GM12892 (cell line): ENCODE measurements around the gene ARL11. TPM values are rescaled to one million over a fixed set of nuclear protein-coding genes. Genes with fewer than 3 reads are reported as not detected.
"Not testable (repeated sequence)": the region's sequence is repeated elsewhere in the genome, so short reads cannot be mapped to it uniquely, and the experiment has no call there.

ENCODE experiments used
- DNase-seq: peaks from one replicate; pipeline ENCODE4 v3.0.0; 2011; ENCODE audit not compliant: insufficient read length
- FAIRE-seq: peaks from 2 replicates; lab custom pipeline; 2011; peaks lifted over from hg19 to GRCh38; lab: Jason Lieb, UNC
- POLR2A ChIP-seq: IDR thresholded peaks from 2 replicates; pipeline ENCODE4 v1.6.1; 2011; ENCODE audit warnings: low read depth, low read length, control low read depth
- POLR2AphosphoS5 ChIP-seq: IDR thresholded peaks from 2 replicates; pipeline ENCODE4 v1.6.1; 2011; ENCODE audit warnings: low read depth, low read length, control low read depth
- TAF1 ChIP-seq: IDR thresholded peaks from 2 replicates; pipeline ENCODE4 v1.6.1; 2011; ENCODE audit warnings: low read depth, mild to moderate bottlenecking, control low read depth, low read length, borderline replicate concordance
- polyA plus RNA-seq: library from polyadenylated mRNA; unstranded; fragments of >200 nt; gene quantifications from one replicate; pipeline ENCODE4 v1.2.1, GENCODE V29; 2012; ENCODE audit warnings: missing spikeins, inconsistent platforms; ENCODE audit not compliant: missing spikeins

ARL11 gene
- polyA plus RNA-seq: 4.7 TPM

- FAIRE-seq (peak; percentile 73), DNase-seq (peak; percentile 80)
- TF ChIP-seq POLR2AphosphoS5: peak; percentile 74
- 0 out of 2 replicates have a peak, but pooled peaks have one; percentile 37 for TF ChIP-seq TAF1
- peak; percentile 78; the same call in 1 of the 2 replicates for TF ChIP-seq POLR2A
Measured at GRCh38 chr13:49627831-49628652, at the start of gene ARL11. Gene ARL11 (plus strand): TSS chr13:49628507. CDS start chr13:49630448, 1,941 bp downstream.

GRCh38 chr13:49579501-49579900 is 48.8 kb upstream of the ARL11 start:
- no peak for TF ChIP-seq TAF1
- no peak for TF ChIP-seq POLR2AphosphoS5
- TF ChIP-seq POLR2A: no peak
- DNase-seq (no peak), FAIRE-seq (no peak)

- TF ChIP-seq POLR2AphosphoS5 (no peak), POLR2A (no peak), TAF1 (no peak)
- no peak for FAIRE-seq
- no peak for DNase-seq
Measured at GRCh38 chr13:49580980-49581680, 47.2 kb upstream of the ARL11 start.

- TF ChIP-seq POLR2AphosphoS5: no peak
- no peak for TF ChIP-seq POLR2A
- TF ChIP-seq TAF1: no peak
- no peak for DNase-seq
- peak; percentile 17 for FAIRE-seq
Measured at GRCh38 chr13:49584771-49585182, 43.5 kb upstream of the ARL11 start.

GRCh38 chr13:49585220-49586157 is 42.8 kb upstream of the ARL11 start, which contains the start of gene RCBTB1:
Gene RCBTB1 (minus strand): TSS chr13:49585558. CDS start chr13:49567279, 18,279 bp downstream.
- TF ChIP-seq POLR2AphosphoS5 (peak; percentile 56; the same call in 1 of the 2 replicates), POLR2A (peak; percentile 62; the same call in 1 of the 2 replicates), TAF1 (0 out of 2 replicates have a peak, but pooled peaks have one; percentile 49)
- FAIRE-seq (peak; percentile 85), DNase-seq (peak; percentile 96)

- DNase-seq (no peak), FAIRE-seq (no peak)
- TF ChIP-seq POLR2AphosphoS5: no peak
- no peak for TF ChIP-seq POLR2A
- no peak for TF ChIP-seq TAF1
Measured at GRCh38 chr13:49586717-49587116, 41.6 kb upstream of the ARL11 start.

GRCh38 chr13:49587311-49587847 is 40.9 kb upstream of the ARL11 start:
- TF ChIP-seq POLR2A (no peak), POLR2AphosphoS5 (no peak), TAF1 (no peak)
- FAIRE-seq: no peak
- DNase-seq: no peak

- FAIRE-seq: not testable (repeated sequence)
Measured at GRCh38 chr13:49590714-49591113, 37.6 kb upstream of the ARL11 start.

GRCh38 chr13:49593876-49594275 is 34.4 kb upstream of the ARL11 start:
- FAIRE-seq, DNase-seq: not testable (repeated sequence)

More at GRCh38 chr13:49590714-49591113, 37.6 kb upstream of the ARL11 start:
- DNase-seq: not testable (repeated sequence)

- no peak for DNase-seq
- TF ChIP-seq POLR2AphosphoS5 (no peak), POLR2A (no peak), TAF1 (no peak)
- FAIRE-seq: no peak
Measured at GRCh38 chr13:49594576-49594975, 33.7 kb upstream of the ARL11 start.

GRCh38 chr13:49596221-49596620 is 32.1 kb upstream of the ARL11 start:
- TF ChIP-seq POLR2AphosphoS5 (no peak), TAF1 (no peak), POLR2A (no peak)
- FAIRE-seq: no peak
- DNase-seq: no peak
